Fibroblast of skin of right biceps (primary cell): ENCODE results near the gene GUCY1B1.

Experiments
- DNase-seq: peaks from one replicate; pipeline ENCODE4 v3.0.0-alpha.2; 2013

The GUCY1B1 gene

GRCh38 chr4:155758481-155759371 lies at the start of gene GUCY1B1:
TSS of gene GUCY1B1 (plus strand) at chr4:155759021. CDS start at chr4:155759141, 120 bp downstream.
- peak; percentile 96 for DNase-seq

DNA sequence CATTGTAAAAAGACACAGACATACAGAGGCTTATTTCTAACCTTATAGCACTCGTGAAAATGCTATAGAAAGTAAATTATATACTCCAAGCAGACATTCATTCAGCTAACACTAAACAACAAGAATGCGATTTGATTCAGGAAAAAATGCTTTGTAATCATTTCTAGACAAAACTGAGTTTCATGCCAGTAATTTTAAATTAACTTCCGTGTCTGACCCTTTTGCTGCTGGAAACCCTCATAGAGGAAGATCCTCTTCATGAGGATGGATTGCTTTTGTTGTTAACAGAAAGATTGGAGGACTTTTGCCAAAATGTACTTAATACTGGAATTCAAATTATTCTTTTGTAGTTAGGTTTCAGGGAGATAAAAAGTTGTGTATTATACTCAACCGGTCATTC lies 48.9 kb upstream of the GUCY1B1 start:
- DNase-seq, result no peak

- DNase-seq, result no peak
These were observed 47.3 kb upstream of the GUCY1B1 start for GRCh38 chr4:155711556-155711955.

- DNase-seq, result no peak
These were observed 46.0 kb upstream of the GUCY1B1 start for GRCh38 chr4:155712846-155713245.

DNA sequence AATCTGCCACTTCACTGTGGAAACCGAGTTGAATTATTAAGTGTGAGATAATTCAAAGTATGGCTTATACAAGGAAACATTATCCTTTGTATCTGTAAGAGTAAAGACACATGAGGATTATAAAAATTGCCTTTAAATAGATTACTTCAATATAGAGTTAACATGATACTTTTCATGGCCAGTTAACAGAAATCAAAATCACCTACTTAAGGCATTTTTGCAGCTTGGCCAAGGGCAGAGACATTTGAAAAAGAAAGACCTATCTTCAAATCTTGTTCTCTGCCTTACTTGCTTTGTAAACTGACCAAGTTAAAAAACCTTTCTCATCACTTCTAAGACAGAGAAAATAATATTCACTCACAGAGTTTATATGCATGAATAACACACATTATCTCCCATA lies 44.9 kb upstream of the GUCY1B1 start:
- no peak for DNase-seq

DNA sequence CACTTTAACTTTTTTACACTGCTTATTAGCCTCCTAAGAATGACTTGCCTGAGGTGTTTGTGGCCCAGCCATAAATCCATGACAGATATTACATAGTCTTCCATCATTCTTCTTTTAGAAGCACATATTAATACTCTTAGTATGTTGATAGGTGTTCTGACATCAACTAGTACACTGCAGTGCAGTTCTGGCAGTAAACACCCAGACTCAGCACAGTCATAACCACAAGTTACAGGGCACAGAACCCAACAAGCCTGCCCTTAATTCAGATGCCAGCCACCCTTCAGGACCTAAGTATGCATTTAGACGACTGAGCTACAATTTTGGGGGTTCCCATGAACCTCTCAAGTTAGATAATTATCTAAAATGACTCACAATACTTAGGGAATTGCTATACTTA lies 36.5 kb upstream of the GUCY1B1 start:
- DNase-seq, result no peak

GRCh38 chr4:155722816-155723499 lies 35.9 kb upstream of the GUCY1B1 start:
- peak; percentile 84 for DNase-seq

GRCh38 chr4:155724731-155725130 lies 34.1 kb upstream of the GUCY1B1 start:
- DNase-seq, result peak; percentile 49

- peak; percentile 40 for DNase-seq
These were observed 24.8 kb upstream of the GUCY1B1 start for GRCh38 chr4:155734065-155734464.

GRCh38 chr4:155734951-155735350 lies 23.9 kb upstream of the GUCY1B1 start:
- no peak for DNase-seq

- DNase-seq, result no peak
These were observed 23.3 kb upstream of the GUCY1B1 start for GRCh38 chr4:155735496-155735895.

DNA sequence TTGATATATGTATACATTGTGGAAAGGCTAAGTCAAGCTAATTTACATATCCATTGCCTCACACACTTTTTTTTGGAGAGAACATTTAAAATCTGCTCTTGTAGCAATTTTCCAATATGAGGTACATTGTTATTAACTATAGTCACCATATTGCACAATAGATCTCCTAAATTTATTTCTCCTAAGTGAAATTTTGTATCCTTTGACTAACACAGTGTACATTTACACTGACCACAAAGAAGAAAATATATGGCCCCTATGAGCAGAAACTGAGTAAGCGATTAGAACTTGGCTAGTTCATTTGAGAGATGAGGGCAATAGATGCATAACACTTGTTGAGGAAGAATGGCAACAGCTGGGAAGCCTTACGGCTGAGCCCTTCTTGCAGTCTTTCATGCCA lies 20.3 kb upstream of the GUCY1B1 start:
- DNase-seq, result peak; percentile 79

DNA sequence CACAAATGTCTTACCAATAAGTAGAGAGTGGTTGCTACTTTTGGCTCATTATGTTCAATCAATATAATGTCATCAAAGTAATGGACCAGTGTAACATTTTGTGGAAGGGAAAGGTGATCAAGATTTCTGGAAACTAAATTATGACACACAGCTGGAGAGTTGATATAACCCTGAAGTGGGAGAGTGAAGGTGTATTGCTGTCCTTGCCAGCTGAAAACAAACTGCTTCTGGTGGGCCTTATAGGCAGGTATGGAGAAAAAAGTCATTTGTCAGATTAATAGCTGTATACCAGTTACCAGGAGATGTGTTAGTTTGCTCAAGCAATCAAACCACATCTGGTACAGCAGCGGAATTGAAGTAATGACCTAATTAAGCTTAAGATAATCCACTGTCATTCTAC lies 17.3 kb upstream of the GUCY1B1 start:
- no peak for DNase-seq

- DNase-seq, result no peak
These were observed 16.4 kb upstream of the GUCY1B1 start for GRCh38 chr4:155742310-155743015.

DNA sequence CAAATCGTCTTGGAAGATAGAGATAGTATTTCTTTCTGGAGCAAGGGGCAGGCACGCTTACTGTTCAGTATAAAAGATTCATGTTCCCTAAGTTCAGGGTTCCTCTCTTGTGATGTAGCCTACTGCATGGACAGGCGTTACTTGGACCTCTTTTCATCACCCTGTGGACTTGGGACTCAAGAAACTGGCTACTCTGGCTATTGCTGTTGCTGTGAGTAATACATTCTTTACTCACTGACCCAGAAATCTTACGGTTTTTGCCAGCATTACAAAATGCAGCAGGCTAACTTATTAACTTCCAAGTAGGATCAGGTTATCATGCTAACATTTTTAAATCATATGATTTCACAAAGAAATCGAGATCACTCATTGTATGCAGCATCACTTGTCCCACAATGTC lies 12.8 kb upstream of the GUCY1B1 start:
- peak; percentile 36 for DNase-seq

- DNase-seq, result no peak
These were observed 10.8 kb upstream of the GUCY1B1 start for GRCh38 chr4:155748039-155748438.

DNA sequence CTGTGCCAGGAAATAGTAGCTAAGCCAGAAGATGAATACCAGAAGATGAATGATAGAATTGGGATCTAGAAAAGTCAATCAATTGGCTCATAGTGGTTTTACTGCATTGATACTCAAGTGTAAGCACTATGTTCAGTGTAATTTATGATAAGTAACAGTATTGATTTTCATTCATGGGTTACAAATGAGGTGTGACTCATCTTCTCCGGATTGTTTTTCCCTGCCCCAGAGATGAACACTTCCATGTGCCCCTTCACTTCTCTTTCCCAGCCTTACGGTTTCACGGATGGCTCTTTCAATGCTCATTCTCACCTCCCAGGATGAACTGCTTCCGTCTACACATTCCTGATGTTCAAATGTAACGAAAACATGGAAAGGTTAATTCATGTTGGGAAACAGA lies 9.8 kb upstream of the GUCY1B1 start:
- no peak for DNase-seq

GRCh38 chr4:155751569-155751968 lies 7.3 kb upstream of the GUCY1B1 start:
- DNase-seq, result no peak

GRCh38 chr4:155757745-155758265 lies 1.0 kb upstream of the GUCY1B1 start:
- DNase-seq, result no peak

GRCh38 chr4:155759372-155760252 lies 791 bp downstream of the GUCY1B1 start:
- DNase-seq, result peak; percentile 26

- no peak for DNase-seq
These were observed 2.2 kb downstream of the GUCY1B1 start for GRCh38 chr4:155761047-155761446.

DNA sequence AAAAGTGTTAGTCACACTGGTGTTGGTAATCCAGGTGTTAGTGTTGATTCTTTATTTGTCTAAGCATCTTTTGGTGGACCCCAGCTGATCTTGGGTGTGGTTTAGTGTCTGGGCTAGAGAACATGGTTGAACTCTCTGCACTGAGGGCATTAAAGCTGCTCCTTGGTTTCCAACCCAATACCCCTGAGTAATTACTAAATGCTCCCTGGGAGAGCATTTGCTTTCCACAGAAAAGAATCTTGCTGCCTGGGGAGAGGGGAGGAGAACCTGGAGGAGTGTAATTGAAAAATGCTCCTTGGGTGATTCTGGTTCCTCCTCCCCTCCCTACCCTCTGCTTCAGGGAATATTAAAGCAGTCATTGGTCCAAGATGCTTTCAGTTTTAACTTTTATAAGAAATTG lies 3.1 kb downstream of the GUCY1B1 start:
- DNase-seq, result no peak
